Kidney epithelial cell (primary cell): ENCODE data around the gene CD27. TPM values are rescaled to one million over a fixed set of nuclear protein-coding genes. Genes with fewer than 3 reads are reported as not detected.
A peak's percentile ranks its signal among the peaks of the same experiment; 100 is the strongest.
"Not testable (repeated sequence)": the region's sequence is repeated elsewhere in the genome, so short reads cannot be mapped to it uniquely, and the experiment has no call there.

Source experiments
- DNase-seq: peaks from one replicate; pipeline ENCODE4 v3.0.0-alpha.2; 2010; ENCODE audit warnings: low read depth
- H3K27me3 ChIP-seq: 2 replicates; pipeline ENCODE4 v1.6.0; 2011; ENCODE audit warnings: low read length; ENCODE audit not compliant: control insufficient read depth, insufficient read depth
- H3K36me3 ChIP-seq: 2 replicates; pipeline ENCODE4 v1.5.1; 2011; ENCODE audit warnings: low read length; ENCODE audit not compliant: control insufficient read depth, insufficient read depth
- H3K4me3 ChIP-seq: 2 replicates; pipeline ENCODE4 v1.5.1; 2011; ENCODE audit warnings: low read depth, mild to moderate bottlenecking, control low read depth, low read length
- CTCF ChIP-seq: IDR thresholded peaks from 2 replicates; pipeline ENCODE4 v1.5.1; 2011; ENCODE audit warnings: mild to moderate bottlenecking, moderate library complexity, low read length, control low read depth, inconsistent platforms; ENCODE audit not compliant: insufficient read depth, poor library complexity, severe bottlenecking
- total RNA-seq: library from RNA; depleted of rRNA; stranded (reverse); fragments of >200 nt; gene quantifications from 2 replicates; pipeline ENCODE4 v1.2.3, GENCODE V29; 2015

CD27 gene
- total RNA-seq, 1 donor from 2014 or later: not detected

- DNase-seq: no peak
- Histone ChIP-seq H3K36me3 (peaks cover 2% of the 10 kb centered on the region), H3K27me3 (no peaks in the 10 kb centered on the region), H3K4me3 (peak overlapping the region; percentile 81)
- peak; percentile 20 for TF ChIP-seq CTCF
These were observed 49.5 kb downstream of the CD27 start for GRCh38 chr12:6494258-6494743.

- no peaks in the 10 kb centered on the region for H3K27me3 ChIP-seq
- TF ChIP-seq CTCF: no peak
- peak overlapping the region; percentile 81 for H3K4me3 ChIP-seq
- peaks cover 2% of the 10 kb centered on the region for H3K36me3 ChIP-seq
- no peak for DNase-seq
These were observed 50.2 kb downstream of the CD27 start for GRCh38 chr12:6494968-6495367.

- DNase-seq, H3K36me3 ChIP-seq, H3K27me3 ChIP-seq, H3K4me3 ChIP-seq: not testable (repeated sequence)
These were observed 52.5 kb downstream of the CD27 start for GRCh38 chr12:6497291-6497690.

- Histone ChIP-seq H3K27me3 (no peaks in the 10 kb centered on the region), H3K36me3 (peaks cover 2% of the 10 kb centered on the region), H3K4me3 (no peak overlapping the region)
- no peak for TF ChIP-seq CTCF
- DNase-seq: no peak
These were observed 55.7 kb downstream of the CD27 start for GRCh38 chr12:6500466-6500865.

Other genes starting within 250 kb of the CD27 start
- 241 and 248 TPM in 2 replicates for gene CD9, start 244.6 kb upstream of the CD27 start, total RNA-seq
- 2.3 and 3.3 TPM in 2 replicates for gene PLEKHG6, start 134.3 kb upstream of the CD27 start, total RNA-seq
- 115 and 143 TPM in 2 replicates for gene TNFRSF1A, start 102.9 kb upstream of the CD27 start, total RNA-seq
- 10.4 and 11.1 TPM in 2 replicates for gene SCNN1A, start 69.4 kb upstream of the CD27 start, total RNA-seq
- gene LTBR, start 60.8 kb upstream of the CD27 start, total RNA-seq: 134 and 219 TPM in 2 replicates
- 14.4 and 18.9 TPM in 2 replicates for gene TAPBPL, start 7.1 kb downstream of the CD27 start, total RNA-seq
- gene VAMP1, start 25.7 kb downstream of the CD27 start, total RNA-seq: 1.6 and 4.8 TPM in 2 replicates
- gene MRPL51, start 48.3 kb downstream of the CD27 start, total RNA-seq: 63.7 and 78.3 TPM in 2 replicates
- 62.3 and 98.0 TPM in 2 replicates for gene NCAPD2, start 49.1 kb downstream of the CD27 start, total RNA-seq
- 3,951 and 4,700 TPM in 2 replicates for gene GAPDH, start 89.6 kb downstream of the CD27 start, total RNA-seq
- gene IFFO1, start 111.1 kb downstream of the CD27 start, total RNA-seq: 9.9 and 12.4 TPM in 2 replicates
- 52.4 and 62.2 TPM in 2 replicates for gene NOP2, start 123.3 kb downstream of the CD27 start, total RNA-seq
- gene CHD4, start 162.4 kb downstream of the CD27 start, total RNA-seq: 276 and 287 TPM in 2 replicates
- gene LPAR5, start 191.0 kb downstream of the CD27 start, total RNA-seq: 3.8 and 5.2 TPM in 2 replicates
- 0.75 and 0.89 TPM in 2 replicates for gene ACRBP, start 202.5 kb downstream of the CD27 start, total RNA-seq
- 31.8 and 34.1 TPM in 2 replicates for gene ING4, start 218.2 kb downstream of the CD27 start, total RNA-seq
- gene ZNF384, start 244.4 kb downstream of the CD27 start, total RNA-seq: 34.0 and 36.6 TPM in 2 replicates